A549 (cell line): ENCODE data around the gene PLEKHG4B. TPM values are rescaled to one million over a fixed set of nuclear protein-coding genes. Genes with fewer than 3 reads are reported as not detected.

Source experiments
- ATAC-seq, 2 experiments: fragments of 200-7000 bp in 1 of 2; fragments of >200 bp in 1 of 2; cut with Nextera tagmentation in 1 of 2; cut with Tn5 transposase in 1 of 2; 3 replicates each; pipeline versions ENCODE4 v1.8.0 to v1.9.1; 2018 to 2020; ENCODE audit warnings: mild to moderate bottlenecking in 1 of 2, moderate library complexity in 1 of 2
- CTCF ChIA-PET: fragments of 300-600 bp; sonication (Branson Sonifier 250); formaldehyde crosslinking; extraction: SDS; loops from one replicate; lab custom pipeline; 2021; ENCODE audit warnings: antibody characterized with exemption, inconsistent platforms; lab: Yijun Ruan, JAX
- POLR2A ChIA-PET: fragments of 350-600 bp; formaldehyde crosslinking; extraction: SDS; loops from one replicate; lab custom pipeline; 2021; ENCODE audit warnings: antibody characterized with exemption, inconsistent platforms; lab: Yijun Ruan, JAX
- DNase-seq, 2 experiments: peaks; one replicate each; pipeline versions ENCODE4 v3.0.0 to v3.0.0-alpha.2; 2011 to 2016; ENCODE audit warnings: low read depth in 1 of 2, low spot score in 1 of 2
- FAIRE-seq: peaks from 2 replicates; lab custom pipeline; 2011; peaks lifted over from hg19 to GRCh38; lab: Jason Lieb, UNC
- H3K27ac ChIP-seq, 2 experiments: fragments of >200 bp; sonication (Bioruptor Twin); formaldehyde crosslinking; 3 replicates each; pipeline ENCODE4 v1.5.1; 2016 to 2017
- H3K4me1 ChIP-seq: fragments of >200 bp; sonication (Bioruptor Twin); formaldehyde crosslinking; 3 replicates; pipeline ENCODE4 v1.6.1; 2016
- H3K4me2 ChIP-seq: fragments of >200 bp; sonication (Bioruptor Twin); formaldehyde crosslinking; 3 replicates; pipeline ENCODE4 v1.6.1; 2016
- H3K4me3 ChIP-seq: fragments of >200 bp; sonication (Bioruptor Twin); formaldehyde crosslinking; 3 replicates; pipeline ENCODE4 v1.5.1; 2016
- H3K9me3 ChIP-seq: fragments of >200 bp; sonication (Bioruptor Twin); formaldehyde crosslinking; 3 replicates; pipeline ENCODE4 v1.6.1; 2016
- BCL3 ChIP-seq: fragments of >200 bp; sonication (Bioruptor Twin); formaldehyde crosslinking; IDR thresholded peaks from 3 replicates; pipeline ENCODE4 v1.6.1; 2016
- BHLHE40 ChIP-seq: IDR thresholded peaks from 2 replicates; pipeline ENCODE4 v1.6.1; 2012; ENCODE audit warnings: low read depth, low read length, inconsistent platforms
- CBX8 ChIP-seq: fragments of 200-600 bp; sonication (generic); IDR thresholded peaks from 2 replicates; pipeline ENCODE4 v1.6.1; 2016
- CHD2 ChIP-seq: fragments of 150-350 bp; IDR thresholded peaks from 2 replicates; pipeline ENCODE4 v1.6.1; 2014; ENCODE audit warnings: low read length; ENCODE audit not compliant: partially characterized antibody
- EP300 ChIP-seq, 2 experiments: fragments of >200 bp; sonication (Bioruptor Twin); formaldehyde crosslinking; IDR thresholded peaks; 2 replicates in 1 of 2; 3 replicates in 1 of 2; pipeline ENCODE4 v1.6.1; 2016 to 2017
- FOSL2 ChIP-seq, 2 experiments: fragments of 450-650 bp in 1 of 2; fragments of >200 bp in 1 of 2; sonication (Bioruptor Twin) in 1 of 2; formaldehyde crosslinking; IDR thresholded peaks; 2 replicates each; pipeline versions ENCODE4 v1.5.0 to v1.6.1; 2016 to 2020; ENCODE audit warnings: mild to moderate bottlenecking in 1 of 2, moderate library complexity in 1 of 2
- HES2 ChIP-seq: fragments of >200 bp; sonication (Bioruptor Twin); formaldehyde crosslinking; IDR thresholded peaks from 2 replicates; pipeline ENCODE4 v1.6.1; 2016
- HOXA7 ChIP-seq: fragments of 250-450 bp; sonication (Bioruptor Pico); IDR thresholded peaks from 2 replicates; pipeline ENCODE4 v1.5.0; 2020; ENCODE audit warnings: mild to moderate bottlenecking, moderate library complexity
- HOXB5 ChIP-seq: fragments of 250-450 bp; sonication (Bioruptor Pico); IDR thresholded peaks from 2 replicates; pipeline ENCODE4 v1.5.0; 2020; ENCODE audit warnings: mild to moderate bottlenecking, moderate library complexity
- JUN ChIP-seq, 2 experiments: fragments of >200 bp; sonication (Bioruptor Twin); formaldehyde crosslinking; IDR thresholded peaks; 2 replicates in 1 of 2; 3 replicates in 1 of 2; pipeline ENCODE4 v1.6.1; 2016 to 2017
- KDM1A ChIP-seq: fragments of 200-600 bp; sonication (generic); IDR thresholded peaks from 2 replicates; pipeline ENCODE4 v1.6.1; 2016; ENCODE audit warnings: low read depth, mild to moderate bottlenecking
- MAX ChIP-seq: IDR thresholded peaks from 2 replicates; pipeline ENCODE4 v1.6.1; 2012
- NPAS2 ChIP-seq: fragments of 250-450 bp; sonication (Bioruptor Pico); IDR thresholded peaks from 2 replicates; pipeline ENCODE4 v1.8.0; 2022; ENCODE audit warnings: mild to moderate bottlenecking, moderate library complexity, borderline replicate concordance
- NR3C1 ChIP-seq: fragments of >200 bp; sonication (Bioruptor Twin); formaldehyde crosslinking; IDR thresholded peaks from 3 replicates; pipeline ENCODE4 v1.6.1; 2017
- PBX3 ChIP-seq: IDR thresholded peaks from 2 replicates; pipeline ENCODE4 v1.6.1; 2012
- POLR2AphosphoS2 ChIP-seq: conservative IDR thresholded peaks from 2 replicates; pipeline ENCODE4 v1.6.1; 2012; ENCODE audit warnings: low read length, improper control_type of control experiment, inconsistent platforms
- RFX5 ChIP-seq: fragments of 450-650 bp; IDR thresholded peaks from 2 replicates; pipeline ENCODE4 v1.7.1; 2014; ENCODE audit warnings: antibody characterized with exemption, mild to moderate bottlenecking, moderate library complexity
- RNF2 ChIP-seq: fragments of 200-600 bp; sonication (generic); IDR thresholded peaks from 2 replicates; pipeline ENCODE4 v1.6.1; 2016; ENCODE audit warnings: low read depth, mild to moderate bottlenecking, antibody characterized with exemption, moderate library complexity, borderline replicate concordance
- TFCP2L1 ChIP-seq: fragments of 250-450 bp; sonication (Bioruptor Pico); IDR thresholded peaks from 2 replicates; pipeline ENCODE4 v1.5.0; 2021; ENCODE audit warnings: mild to moderate bottlenecking
- USF2 ChIP-seq: fragments of 450-650 bp; IDR thresholded peaks from 2 replicates; pipeline ENCODE4 v1.6.1; 2014; ENCODE audit warnings: antibody characterized with exemption
- ZC3H11A ChIP-seq: fragments of 450-650 bp; IDR thresholded peaks from 2 replicates; pipeline ENCODE4 v1.6.1; 2014; ENCODE audit warnings: antibody characterized with exemption, mild to moderate bottlenecking
- ZNF302 ChIP-seq: fragments of 250-450 bp; sonication (Bioruptor Pico); IDR thresholded peaks from 2 replicates; pipeline ENCODE4 v1.9.0; 2021; ENCODE audit warnings: inconsistent platforms, mild to moderate bottlenecking, moderate library complexity
- ZSCAN20 ChIP-seq: fragments of 250-450 bp; sonication (Bioruptor Pico); IDR thresholded peaks from 2 replicates; pipeline ENCODE4 v1.8.0; 2022; ENCODE audit warnings: mild to moderate bottlenecking, moderate library complexity
- WGBS: methylation state at CpG from one replicate; pipeline ENCODE4 v1.1.6; 2017; ENCODE audit errors: missing lambda C conversion rate; 5-methylcytosine and 5-hydroxymethylcytosine counted together
- polyA plus RNA-seq, 4 experiments: library from polyadenylated mRNA; depleted of rRNA in 3 of 4; stranded (reverse); fragments of >200 nt; fragmentation: RNase III in 1 of 4; extraction: RNeasy Plus Mini Kit Qiagen cat#74134 plus additional on column Dnase treatment in 1 of 4; gene quantifications; 2 replicates in 3 of 4; 3 replicates in 1 of 4; pipeline ENCODE4 v1.2.3, GENCODE V29; 2011 to 2017

The PLEKHG4B gene
- polyA plus RNA-seq, 2 of the 4 experiments (the other 2 are of a cell fraction): 0.57 to 0.59 TPM

- 86% methylated on average over 15 of the region's 15 CpGs for WGBS
- Histone ChIP-seq H3K9me3 (no peaks in the 10 kb centered on the region), H3K4me3 (no peak overlapping the region), H3K27ac (no peak overlapping the region), H3K4me2 (no peak overlapping the region), H3K4me1 (0 out of 3 replicates have a peak, but pooled peaks cover 5% of the 10 kb centered on the region)
- TF ChIP-seq POLR2AphosphoS2 (no peak), TFCP2L1 (CRISPR knock-in tag) (no peak), JUN (IDR thresholded peaks at IDR 0.05) (no peak), CBX8 (no peak), NPAS2 (CRISPR knock-in tag) (no peak), FOSL2 (IDR thresholded peaks at IDR 0.05) (no peak), FOSL2 (CRISPR knock-in tag; IDR thresholded peaks at IDR 0.05) (no peak), ZSCAN20 (CRISPR knock-in tag) (no peak)
- CTCF ChIA-PET: interaction anchor here (0.6 to 1.3 kb wide), 2 partner anchors 19 kb away, joined by 3 to 4 read pairs; no protein-coding TSS in a partner anchor
- DNase-seq (no peak), FAIRE-seq (no peak), ATAC-seq (no peak)
- POLR2A ChIA-PET: no interaction called here
These were observed 1.4 kb downstream of the PLEKHG4B start for GRCh38 chr5:93221-93980.

- H3K4me2 ChIP-seq: no peak overlapping the region
- FAIRE-seq (no peak), ATAC-seq (no peak), DNase-seq (no peak)
- no peak for TF ChIP-seq USF2
- no peak for TF ChIP-seq ZNF302
- no peak for TF ChIP-seq KDM1A
- no peak for TF ChIP-seq ZC3H11A
- TF ChIP-seq HOXB5 (CRISPR knock-in tag): no peak
- TF ChIP-seq MAX: no peak
- TF ChIP-seq PBX3: no peak
- no peak for TF ChIP-seq CHD2
- no peak for TF ChIP-seq JUN (IDR thresholded peaks at IDR 0.05)
- no peak for TF ChIP-seq RFX5
- no peak for TF ChIP-seq BCL3
- no peak for TF ChIP-seq RNF2
- no peak for TF ChIP-seq HOXA7 (CRISPR knock-in tag)
- TF ChIP-seq NR3C1: no peak
- TF ChIP-seq HES2: no peak
- TF ChIP-seq BHLHE40: no peak
- no peak for TF ChIP-seq EP300 (IDR thresholded peaks at IDR 0.05)
- ChIA-PET CTCF (interaction anchor here (0.9 kb wide), 1 partner anchor 11 kb away, joined by 3 read pairs; no protein-coding TSS in a partner anchor), POLR2A (no interaction called here)
- no peak overlapping the region for H3K4me3 ChIP-seq
- WGBS: 68% methylated on average over 11 of the region's 11 CpGs
- H3K9me3 ChIP-seq: no peaks in the 10 kb centered on the region
- 0 out of 3 replicates have a peak, but pooled peaks cover 5% of the 10 kb centered on the region for H3K4me1 ChIP-seq
- no peak overlapping the region for H3K27ac ChIP-seq
These were observed 2.3 kb downstream of the PLEKHG4B start for GRCh38 chr5:94113-94892.
